SK-N-SH (cell line): ENCODE results near the gene RNF44. TPM values are rescaled to one million over a fixed set of nuclear protein-coding genes. Genes with fewer than 3 reads are reported as not detected.

Experiments used
- CTCF ChIA-PET: fragments of 300-600, 350-600 bp; formaldehyde crosslinking; extraction: SDS; loops from one replicate; lab custom pipeline; 2021; lab: Yijun Ruan, JAX
- POLR2A ChIA-PET: fragments of 350-600 bp; sonication (Branson Sonifier 250); formaldehyde crosslinking; extraction: SDS; loops from one replicate; lab custom pipeline; 2020; ENCODE audit warnings: antibody characterized with exemption, inconsistent platforms; lab: Yijun Ruan, JAX
- DNase-seq: peaks from one replicate; pipeline ENCODE4 v3.0.0; 2012
- H2AFZ ChIP-seq: fragments of 200-600 bp; sonication (generic); 2 replicates; pipeline ENCODE4 v1.8.1; 2016; ENCODE audit warnings: antibody characterized with exemption, mild to moderate bottlenecking, low read depth
- H3F3A ChIP-seq: fragments of 200-600 bp; sonication (generic); replicated peaks from 2 replicates; pipeline ENCODE3; 2016; ENCODE audit warnings: antibody characterized with exemption, mild to moderate bottlenecking; ENCODE audit not compliant: insufficient read depth
- H3K27ac ChIP-seq, 2 experiments: fragments of 200-500 bp in 1 of 2; fragments of 200-600 bp in 1 of 2; sonication (Bioruptor generic) in 1 of 2; sonication (generic), shearing (Covaris generic) in 1 of 2; 2 replicates each; pipeline versions ENCODE4 v1.5.1 to v1.6.1; 2014 to 2016; ENCODE audit warnings: low read depth in 2 of 2, inconsistent platforms in 1 of 2, low read length in 1 of 2, mild to moderate bottlenecking in 1 of 2, mixed read lengths in 1 of 2
- H3K27me3 ChIP-seq: fragments of 200-600 bp; sonication (generic), shearing (Covaris generic); 2 replicates; pipeline ENCODE4 v1.6.1; 2016; ENCODE audit warnings: mixed run types; ENCODE audit not compliant: insufficient read depth
- H3K36me3 ChIP-seq, 2 experiments: fragments of 200-500 bp in 1 of 2; fragments of 200-600 bp in 1 of 2; sonication (Bioruptor generic) in 1 of 2; sonication (generic) in 1 of 2; replicated peaks in 1 of 2; 2 replicates each; pipeline versions ENCODE3 to v1.5.1; 2014 to 2016; ENCODE audit warnings: low read length in 1 of 2, mild to moderate bottlenecking in 1 of 2; ENCODE audit not compliant: insufficient read depth in 2 of 2, control insufficient read depth in 1 of 2
- H3K4me1 ChIP-seq, 2 experiments: fragments of 200-500 bp in 1 of 2; fragments of 200-600 bp in 1 of 2; sonication (Bioruptor generic) in 1 of 2; sonication (generic), shearing (Covaris generic) in 1 of 2; 2 replicates each; pipeline versions ENCODE4 v1.5.1 to v1.6.1; 2014 to 2016; ENCODE audit warnings: low read depth in 1 of 2, low read length in 1 of 2, mixed run types in 1 of 2; ENCODE audit not compliant: insufficient read depth in 2 of 2, control insufficient read depth in 1 of 2
- H3K4me2 ChIP-seq: fragments of 200-600 bp; sonication (generic), shearing (Covaris generic); 2 replicates; pipeline ENCODE4 v1.6.1; 2017; ENCODE audit warnings: mixed run types
- H3K4me3 ChIP-seq, 2 experiments: fragments of 200-500 bp in 1 of 2; fragments of 200-600 bp in 1 of 2; sonication (Bioruptor generic) in 1 of 2; sonication (generic), shearing (Covaris generic) in 1 of 2; 2 replicates each; pipeline versions ENCODE4 v1.5.1 to v1.8.1; 2014 to 2016; ENCODE audit warnings: low read depth in 2 of 2, inconsistent platforms in 1 of 2, low read length in 1 of 2, mild to moderate bottlenecking in 1 of 2, mixed read lengths in 1 of 2, moderate library complexity in 1 of 2
- H3K79me2 ChIP-seq: fragments of 200-600 bp; sonication (generic); 2 replicates; pipeline ENCODE4 v1.8.1; 2017; ENCODE audit warnings: mild to moderate bottlenecking; ENCODE audit not compliant: insufficient read depth
- H3K9ac ChIP-seq: fragments of 200-600 bp; sonication (generic); 2 replicates; pipeline ENCODE4 v1.6.1; 2017; ENCODE audit warnings: mixed run types
- H3K9me2 ChIP-seq: fragments of 200-600 bp; sonication (generic); 2 replicates; pipeline ENCODE4 v1.6.1; 2017; ENCODE audit warnings: mixed run types
- H3K9me3 ChIP-seq: fragments of 200-600 bp; sonication (generic); 2 replicates; pipeline ENCODE4 v1.6.1; 2017; ENCODE audit warnings: mixed run types, mild to moderate bottlenecking, moderate library complexity
- H4K20me1 ChIP-seq: fragments of 200-600 bp; sonication (generic); 2 replicates; pipeline ENCODE4 v1.6.1; 2017; ENCODE audit warnings: mild to moderate bottlenecking, mixed run types; ENCODE audit not compliant: insufficient read depth
- ELF1 ChIP-seq: IDR thresholded peaks from 2 replicates; pipeline ENCODE4 v1.4.0; 2012
- EP300 ChIP-seq, 2 experiments: IDR thresholded peaks; 2 replicates each; pipeline versions ENCODE4 v1.4.0 to v1.6.1; 2012; ENCODE audit warnings: borderline replicate concordance in 1 of 2, low read depth in 1 of 2, low read length in 1 of 2
- FOXJ3 ChIP-seq: sonication (generic); formaldehyde crosslinking; IDR thresholded peaks from 2 replicates; pipeline ENCODE4 v1.5.1; 2020; ENCODE audit warnings: mild to moderate bottlenecking, missing genetic modification reagents
- FOXM1 ChIP-seq: IDR thresholded peaks from 2 replicates; pipeline ENCODE4 v1.4.0; 2012; ENCODE audit warnings: low read depth, mild to moderate bottlenecking
- NFIC ChIP-seq: IDR thresholded peaks from 2 replicates; pipeline ENCODE4 v1.4.0; 2012; ENCODE audit warnings: borderline replicate concordance
- NRF1 ChIP-seq: IDR thresholded peaks from 2 replicates; pipeline ENCODE4 v1.6.1; 2012; ENCODE audit warnings: low read depth, mild to moderate bottlenecking, low read length
- REST ChIP-seq: IDR thresholded peaks from 2 replicates; pipeline ENCODE4 v1.6.1; 2012; ENCODE audit warnings: mild to moderate bottlenecking, low read depth, low read length, moderate library complexity
- RFX5 ChIP-seq: IDR thresholded peaks from 2 replicates; pipeline ENCODE4 v1.6.1; 2012; ENCODE audit warnings: mild to moderate bottlenecking, improper control_type of control experiment, low read length
- TEAD4 ChIP-seq: IDR thresholded peaks from 2 replicates; pipeline ENCODE4 v1.4.0; 2012; ENCODE audit warnings: mild to moderate bottlenecking, borderline replicate concordance; ENCODE audit not compliant: insufficient read depth
- WGBS: methylation state at CpG from one replicate; pipeline ENCODE4 v1.1.6; 2017; ENCODE audit warnings: low lambda C conversion rate; 5-methylcytosine and 5-hydroxymethylcytosine counted together
- polyA plus RNA-seq, 3 experiments: library from polyadenylated mRNA; depleted of rRNA; stranded (reverse); fragments of >200 nt; gene quantifications; 2 replicates each; pipeline ENCODE4 v1.2.3, GENCODE V29; 2012
- TF ChIP-seq, protein P1 (sequence below): fragments of 200-600 bp; sonication (generic); IDR thresholded peaks from 2 replicates; pipeline ENCODE4 v1.6.1; 2017; ENCODE audit warnings: antibody characterized with exemption, mild to moderate bottlenecking, moderate library complexity

RNF44 gene
- polyA plus RNA-seq, 1 of the 3 experiments (the other 2 are of a cell fraction), result 17.9 TPM

DNA sequence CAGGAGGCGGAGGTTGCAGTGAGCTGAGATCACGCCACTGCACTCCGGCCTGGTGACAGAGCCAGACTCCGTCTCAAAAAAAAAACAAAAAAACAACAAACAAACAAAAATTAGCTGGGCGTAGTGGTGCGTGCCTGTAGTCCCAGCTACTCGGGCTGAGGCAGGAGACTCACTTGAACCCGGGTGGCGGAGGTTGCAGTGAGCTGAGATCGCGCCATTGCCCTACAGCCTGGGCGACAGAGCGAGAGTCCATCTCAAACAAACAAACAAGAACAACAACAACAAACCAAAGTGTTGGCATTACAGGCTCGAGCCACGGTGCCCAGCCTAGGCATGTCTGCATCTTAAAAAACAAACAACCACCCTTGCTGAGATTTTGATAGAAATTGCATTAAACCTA lies 12.2 kb downstream of the RNF44 start:
- ChIA-PET CTCF (interaction anchor here (0.6 to 1.1 kb wide), 2 partner anchors 77 to 233 kb away, joined by 3 read pairs; no protein-coding TSS in a partner anchor), POLR2A (no interaction called here)
- H3K36me3 ChIP-seq, result peaks cover 0 to 31% of the 10 kb centered on the region in 2 experiments

More for the DNA sequence above, 12.2 kb downstream of the RNF44 start:
- DNase-seq, result no peak
- no peaks in the 10 kb centered on the region for H3K9me2 ChIP-seq
- H2AFZ ChIP-seq, result no peak overlapping the region
- no peaks in the 10 kb centered on the region; a peak in 1 of 4 replicates for H3K4me1 ChIP-seq
- no peaks in the 10 kb centered on the region for H4K20me1 ChIP-seq
- peaks cover 3% of the 10 kb centered on the region for H3F3A ChIP-seq
- H3K79me2 ChIP-seq, result no peaks in the 10 kb centered on the region
- TF ChIP-seq TEAD4 (no peak), RFX5 (no peak), EP300 (IDR thresholded peaks at IDR 0.05; ENCODE audit: borderline replicate concordance in 1 of 2, low read depth in 1 of 2, low read length in 1 of 2) (no peak), FOXM1 (no peak), NRF1 (no peak), REST (no peak), FOXJ3 (CRISPR knock-in tag) (no peak), NFIC (no peak), ELF1 (no peak)
- TF ChIP-seq, protein P1, sequence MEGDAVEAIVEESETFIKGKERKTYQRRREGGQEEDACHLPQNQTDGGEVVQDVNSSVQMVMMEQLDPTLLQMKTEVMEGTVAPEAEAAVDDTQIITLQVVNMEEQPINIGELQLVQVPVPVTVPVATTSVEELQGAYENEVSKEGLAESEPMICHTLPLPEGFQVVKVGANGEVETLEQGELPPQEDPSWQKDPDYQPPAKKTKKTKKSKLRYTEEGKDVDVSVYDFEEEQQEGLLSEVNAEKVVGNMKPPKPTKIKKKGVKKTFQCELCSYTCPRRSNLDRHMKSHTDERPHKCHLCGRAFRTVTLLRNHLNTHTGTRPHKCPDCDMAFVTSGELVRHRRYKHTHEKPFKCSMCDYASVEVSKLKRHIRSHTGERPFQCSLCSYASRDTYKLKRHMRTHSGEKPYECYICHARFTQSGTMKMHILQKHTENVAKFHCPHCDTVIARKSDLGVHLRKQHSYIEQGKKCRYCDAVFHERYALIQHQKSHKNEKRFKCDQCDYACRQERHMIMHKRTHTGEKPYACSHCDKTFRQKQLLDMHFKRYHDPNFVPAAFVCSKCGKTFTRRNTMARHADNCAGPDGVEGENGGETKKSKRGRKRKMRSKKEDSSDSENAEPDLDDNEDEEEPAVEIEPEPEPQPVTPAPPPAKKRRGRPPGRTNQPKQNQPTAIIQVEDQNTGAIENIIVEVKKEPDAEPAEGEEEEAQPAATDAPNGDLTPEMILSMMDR, result no peak
- H3K4me3 ChIP-seq, result no peak overlapping the region
- 95% methylated on average over 15 of the region's 15 CpGs for WGBS
- no peak overlapping the region for H3K9ac ChIP-seq
- no peak overlapping the region for H3K27ac ChIP-seq
- no peak overlapping the region for H3K4me2 ChIP-seq
- H3K27me3 ChIP-seq, result no peaks in the 10 kb centered on the region
- no peaks in the 10 kb centered on the region for H3K9me3 ChIP-seq
